Neural cell (in vitro differentiated cells): ENCODE measurements around the gene NR1H4. TPM values are rescaled to one million over a fixed set of nuclear protein-coding genes. Genes with fewer than 3 reads are reported as not detected.

ENCODE experiments used
- H2AFZ ChIP-seq: fragments of 200-600, 300-800 bp; sonication (generic), shearing (Covaris generic); 2 replicates; pipeline ENCODE4 v1.6.0; 2014; ENCODE audit warnings: low read depth, mild to moderate bottlenecking, antibody characterized with exemption, low read length, moderate library complexity
- H3F3A ChIP-seq: fragments of 200-600 bp; shearing (Covaris generic); 2 replicates; pipeline ENCODE4 v1.6.1; 2016; ENCODE audit warnings: mild to moderate bottlenecking, moderate library complexity, mixed read lengths, antibody characterized with exemption, low read length; ENCODE audit not compliant: insufficient read depth, poor library complexity, severe bottlenecking
- H3K27ac ChIP-seq: fragments of 200-600, 300-800 bp; sonication (generic), shearing (Covaris generic); 2 replicates; pipeline ENCODE4 v1.5.1; 2014; ENCODE audit warnings: mild to moderate bottlenecking, low read length, moderate library complexity
- H3K27me3 ChIP-seq: fragments of 300-800, 200-600 bp; sonication (generic), shearing (Covaris generic); 2 replicates; pipeline ENCODE4 v1.6.0; 2014; ENCODE audit warnings: mild to moderate bottlenecking, low read depth, low read length, moderate library complexity; ENCODE audit not compliant: insufficient read depth
- H3K36me3 ChIP-seq: fragments of 300-800, 200-600 bp; sonication (generic), shearing (Covaris generic); 2 replicates; pipeline ENCODE4 v1.5.1; 2014; ENCODE audit warnings: mild to moderate bottlenecking, antibody characterized with exemption, low read length, moderate library complexity; ENCODE audit not compliant: insufficient read depth
- H3K4me2 ChIP-seq: fragments of 300-800, 200-600 bp; sonication (generic), shearing (Covaris generic); 2 replicates; pipeline ENCODE4 v1.6.0; 2014; ENCODE audit warnings: mild to moderate bottlenecking, low read length
- H3K4me3 ChIP-seq: fragments of 300-800, 200-600 bp; sonication (generic), shearing (Covaris generic); 2 replicates; pipeline ENCODE4 v1.5.1; 2014; ENCODE audit warnings: mild to moderate bottlenecking, low read length, moderate library complexity
- H3K79me2 ChIP-seq: fragments of 200-600 bp; shearing (Covaris generic); replicated peaks from 2 replicates; pipeline ENCODE4 v1.6.0; 2014; ENCODE audit warnings: mild to moderate bottlenecking, low read length, moderate library complexity; ENCODE audit not compliant: insufficient read depth
- H3K9ac ChIP-seq: fragments of 300-800, 200-600 bp; sonication (generic), shearing (Covaris generic); 2 replicates; pipeline ENCODE4 v1.6.1; 2016; ENCODE audit warnings: mild to moderate bottlenecking, low read length, mixed read lengths
- H3K9me2 ChIP-seq: fragments of 200-600 bp; shearing (Covaris generic); 2 replicates; pipeline ENCODE4 v1.6.1; 2016; ENCODE audit warnings: mild to moderate bottlenecking, low read length, mixed read lengths; ENCODE audit not compliant: insufficient read depth
- H3K9me3 ChIP-seq: fragments of 200-600, 300-800 bp; sonication (generic), shearing (Covaris generic); 2 replicates; pipeline ENCODE4 v1.6.1; 2016; ENCODE audit warnings: mild to moderate bottlenecking, mixed run types, low read length, moderate library complexity, mixed read lengths
- H4K20me1 ChIP-seq: fragments of 200-600 bp; shearing (Covaris generic); 2 replicates; pipeline ENCODE4 v1.6.1; 2016; ENCODE audit warnings: mild to moderate bottlenecking, mixed run types; ENCODE audit not compliant: insufficient read depth
- EP300 ChIP-seq: fragments of 450-650 bp; conservative IDR thresholded peaks from 2 replicates; pipeline ENCODE4 v1.6.1; 2014; ENCODE audit warnings: antibody characterized with exemption, mild to moderate bottlenecking, moderate library complexity; ENCODE audit not compliant: poor library complexity, severe bottlenecking
- EZH2 ChIP-seq: fragments of 200-600, 300-800 bp; shearing (Covaris generic), sonication (generic); IDR thresholded peaks from 2 replicates; pipeline ENCODE4 v1.6.1; 2014; ENCODE audit warnings: antibody characterized with exemption, low read length, borderline replicate concordance, mild to moderate bottlenecking; ENCODE audit not compliant: insufficient read depth, poor library complexity, severe bottlenecking
- MXI1 ChIP-seq: fragments of 450-650 bp; conservative IDR thresholded peaks from 2 replicates; pipeline ENCODE4 v1.6.1; 2014; ENCODE audit warnings: antibody characterized with exemption, mild to moderate bottlenecking; ENCODE audit not compliant: poor library complexity, severe bottlenecking
- POLR2AphosphoS5 ChIP-seq: IDR thresholded peaks from 2 replicates; pipeline ENCODE4 v1.6.1; 2012
- RAD21 ChIP-seq: fragments of 450-650 bp; conservative IDR thresholded peaks from 2 replicates; pipeline ENCODE4 v1.6.1; 2014; ENCODE audit warnings: antibody characterized with exemption, mild to moderate bottlenecking, moderate library complexity
- SMC3 ChIP-seq: fragments of 450-650 bp; conservative IDR thresholded peaks from 2 replicates; pipeline ENCODE4 v1.6.1; 2014; ENCODE audit warnings: antibody characterized with exemption, mild to moderate bottlenecking, moderate library complexity; ENCODE audit not compliant: poor library complexity
- TAF1 ChIP-seq: IDR thresholded peaks from 2 replicates; pipeline ENCODE4 v1.6.1; 2012; ENCODE audit warnings: low read depth
- polyA plus RNA-seq: library from polyadenylated mRNA; depleted of rRNA; stranded (reverse); fragments of >200 nt; gene quantifications from 2 replicates; pipeline ENCODE4 v1.2.3, GENCODE V29; 2014
- TF ChIP-seq, protein P1 (sequence below): IDR thresholded peaks from 2 replicates; pipeline ENCODE4 v1.6.1; 2012; ENCODE audit warnings: borderline replicate concordance
- TF ChIP-seq, protein P2 (sequence below): fragments of 450-650 bp; IDR thresholded peaks from 2 replicates; pipeline ENCODE4 v1.5.1; 2014; ENCODE audit warnings: antibody characterized with exemption, mild to moderate bottlenecking, moderate library complexity; ENCODE audit not compliant: poor library complexity, severe bottlenecking

Gene NR1H4
- polyA plus RNA-seq, 1 donor from 2014 or later = not detected

DNA sequence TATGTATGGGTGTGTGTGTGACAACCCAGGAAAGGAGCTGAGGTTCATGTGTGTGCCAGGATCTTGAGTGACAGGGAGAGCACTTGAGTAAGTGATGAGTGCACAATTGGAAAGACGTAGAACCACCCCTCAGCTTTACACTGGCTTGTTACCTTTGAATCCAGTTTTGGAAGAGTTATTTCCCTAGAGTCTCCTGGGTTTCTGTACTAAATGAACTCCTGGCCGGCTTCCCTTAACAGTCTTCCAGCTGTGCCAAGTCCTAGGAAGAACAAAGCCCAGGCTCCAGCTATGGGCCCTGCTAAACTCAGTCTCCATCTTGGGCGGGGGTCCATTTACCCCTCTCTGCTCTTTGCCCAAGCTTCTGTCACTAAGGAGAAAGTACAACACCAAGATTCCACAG is 19.7 kb upstream of the NR1H4 start:
- Histone ChIP-seq H3K4me3 (no peak overlapping the region), H3F3A (no peaks in the 10 kb centered on the region), H3K27ac (no peak overlapping the region), H3K9me2 (no peaks in the 10 kb centered on the region), H4K20me1 (no peaks in the 10 kb centered on the region), H3K36me3 (no peaks in the 10 kb centered on the region), H3K4me2 (no peak overlapping the region), H3K9ac (no peak overlapping the region), H3K79me2 (no peaks in the 10 kb centered on the region), H3K27me3 (no peaks in the 10 kb centered on the region), H3K9me3 (no peaks in the 10 kb centered on the region), H2AFZ (no peak overlapping the region)
- TF ChIP-seq EZH2 = no peak
- no peak for TF ChIP-seq RAD21
- TF ChIP-seq EP300 = no peak
- TF ChIP-seq, protein P1, sequence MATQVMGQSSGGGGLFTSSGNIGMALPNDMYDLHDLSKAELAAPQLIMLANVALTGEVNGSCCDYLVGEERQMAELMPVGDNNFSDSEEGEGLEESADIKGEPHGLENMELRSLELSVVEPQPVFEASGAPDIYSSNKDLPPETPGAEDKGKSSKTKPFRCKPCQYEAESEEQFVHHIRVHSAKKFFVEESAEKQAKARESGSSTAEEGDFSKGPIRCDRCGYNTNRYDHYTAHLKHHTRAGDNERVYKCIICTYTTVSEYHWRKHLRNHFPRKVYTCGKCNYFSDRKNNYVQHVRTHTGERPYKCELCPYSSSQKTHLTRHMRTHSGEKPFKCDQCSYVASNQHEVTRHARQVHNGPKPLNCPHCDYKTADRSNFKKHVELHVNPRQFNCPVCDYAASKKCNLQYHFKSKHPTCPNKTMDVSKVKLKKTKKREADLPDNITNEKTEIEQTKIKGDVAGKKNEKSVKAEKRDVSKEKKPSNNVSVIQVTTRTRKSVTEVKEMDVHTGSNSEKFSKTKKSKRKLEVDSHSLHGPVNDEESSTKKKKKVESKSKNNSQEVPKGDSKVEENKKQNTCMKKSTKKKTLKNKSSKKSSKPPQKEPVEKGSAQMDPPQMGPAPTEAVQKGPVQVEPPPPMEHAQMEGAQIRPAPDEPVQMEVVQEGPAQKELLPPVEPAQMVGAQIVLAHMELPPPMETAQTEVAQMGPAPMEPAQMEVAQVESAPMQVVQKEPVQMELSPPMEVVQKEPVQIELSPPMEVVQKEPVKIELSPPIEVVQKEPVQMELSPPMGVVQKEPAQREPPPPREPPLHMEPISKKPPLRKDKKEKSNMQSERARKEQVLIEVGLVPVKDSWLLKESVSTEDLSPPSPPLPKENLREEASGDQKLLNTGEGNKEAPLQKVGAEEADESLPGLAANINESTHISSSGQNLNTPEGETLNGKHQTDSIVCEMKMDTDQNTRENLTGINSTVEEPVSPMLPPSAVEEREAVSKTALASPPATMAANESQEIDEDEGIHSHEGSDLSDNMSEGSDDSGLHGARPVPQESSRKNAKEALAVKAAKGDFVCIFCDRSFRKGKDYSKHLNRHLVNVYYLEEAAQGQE = no peak
- no peak for TF ChIP-seq SMC3
- TF ChIP-seq MXI1 = no peak
- TF ChIP-seq POLR2AphosphoS5 = no peak
- TF ChIP-seq TAF1 = no peak
- TF ChIP-seq, protein P2, sequence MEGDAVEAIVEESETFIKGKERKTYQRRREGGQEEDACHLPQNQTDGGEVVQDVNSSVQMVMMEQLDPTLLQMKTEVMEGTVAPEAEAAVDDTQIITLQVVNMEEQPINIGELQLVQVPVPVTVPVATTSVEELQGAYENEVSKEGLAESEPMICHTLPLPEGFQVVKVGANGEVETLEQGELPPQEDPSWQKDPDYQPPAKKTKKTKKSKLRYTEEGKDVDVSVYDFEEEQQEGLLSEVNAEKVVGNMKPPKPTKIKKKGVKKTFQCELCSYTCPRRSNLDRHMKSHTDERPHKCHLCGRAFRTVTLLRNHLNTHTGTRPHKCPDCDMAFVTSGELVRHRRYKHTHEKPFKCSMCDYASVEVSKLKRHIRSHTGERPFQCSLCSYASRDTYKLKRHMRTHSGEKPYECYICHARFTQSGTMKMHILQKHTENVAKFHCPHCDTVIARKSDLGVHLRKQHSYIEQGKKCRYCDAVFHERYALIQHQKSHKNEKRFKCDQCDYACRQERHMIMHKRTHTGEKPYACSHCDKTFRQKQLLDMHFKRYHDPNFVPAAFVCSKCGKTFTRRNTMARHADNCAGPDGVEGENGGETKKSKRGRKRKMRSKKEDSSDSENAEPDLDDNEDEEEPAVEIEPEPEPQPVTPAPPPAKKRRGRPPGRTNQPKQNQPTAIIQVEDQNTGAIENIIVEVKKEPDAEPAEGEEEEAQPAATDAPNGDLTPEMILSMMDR = no peak

DNA sequence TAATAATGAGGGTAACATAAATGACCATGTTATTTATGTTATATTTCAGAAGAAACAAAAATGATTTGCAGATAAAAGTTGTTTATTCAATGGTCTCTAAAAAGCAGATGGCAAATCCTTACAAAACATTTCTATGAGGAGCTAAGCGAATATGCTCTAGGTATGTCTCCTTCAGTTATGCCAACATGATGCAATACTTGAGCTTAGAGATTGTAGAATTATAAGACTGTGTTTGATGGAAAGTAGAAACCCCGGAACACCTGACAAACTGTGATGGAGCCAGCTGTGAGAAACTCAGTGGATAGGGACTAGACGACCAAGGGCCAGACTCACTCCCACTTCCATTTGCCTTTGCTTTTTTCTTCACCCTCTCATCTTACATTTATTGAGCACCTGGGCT is 17.8 kb upstream of the NR1H4 start:
- no peaks in the 10 kb centered on the region for H4K20me1 ChIP-seq
- H3K9ac ChIP-seq = no peak overlapping the region
- H3K79me2 ChIP-seq = no peaks in the 10 kb centered on the region
- H3K27ac ChIP-seq = no peak overlapping the region
- no peaks in the 10 kb centered on the region for H3K9me2 ChIP-seq
- H3K36me3 ChIP-seq = no peaks in the 10 kb centered on the region
- no peaks in the 10 kb centered on the region for H3K27me3 ChIP-seq
- no peak overlapping the region for H2AFZ ChIP-seq
- no peak overlapping the region for H3K4me2 ChIP-seq
- H3F3A ChIP-seq = no peaks in the 10 kb centered on the region
- TF ChIP-seq POLR2AphosphoS5 (no peak), MXI1 (no peak), TAF1 (no peak), EP300 (no peak), EZH2 (no peak), RAD21 (no peak), SMC3 (no peak)
- TF ChIP-seq, protein P2 = no peak
- TF ChIP-seq, protein P1 = no peak
- H3K4me3 ChIP-seq = no peak overlapping the region
- H3K9me3 ChIP-seq = no peaks in the 10 kb centered on the region
